PC-3 (cell line): ENCODE results near the gene PKMYT1.

Experiments used
- EZH2 ChIP-seq: fragments of 300-600 bp; sonication (generic); IDR thresholded peaks from one replicate; pipeline ENCODE4 v1.6.1; 2017; ENCODE audit warnings: antibody characterized with exemption, mild to moderate bottlenecking, low read length; ENCODE audit not compliant: unreplicated experiment
- TF ChIP-seq, protein P1 (sequence below): fragments of 300-600 bp; sonication (generic); conservative IDR thresholded peaks from 2 replicates; pipeline ENCODE4 v1.5.1; 2017; ENCODE audit warnings: antibody characterized with exemption, low read depth, mild to moderate bottlenecking, low read length

DNA sequence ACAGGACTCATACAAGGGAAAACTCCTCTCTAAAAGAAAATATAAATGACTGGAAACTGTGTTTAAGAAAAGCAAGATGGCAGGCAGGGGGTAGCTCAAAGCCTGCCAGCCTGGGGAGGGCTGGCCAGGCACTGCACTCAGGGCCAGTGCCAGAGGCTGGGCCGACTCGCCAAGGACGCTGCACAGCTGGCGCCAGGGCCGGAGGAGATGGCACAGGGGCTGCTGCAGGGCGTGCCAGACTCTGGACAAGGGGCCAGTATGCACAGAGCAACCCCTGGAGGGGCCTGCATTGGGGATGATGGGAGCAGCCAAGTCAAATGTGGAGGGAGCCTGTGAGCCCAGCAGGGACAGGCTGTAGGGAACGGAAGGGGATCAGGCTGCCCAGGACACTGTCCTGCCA, 4.0 kb downstream of the PKMYT1 start:
- TF ChIP-seq EZH2 = no peak
- TF ChIP-seq, protein P1, sequence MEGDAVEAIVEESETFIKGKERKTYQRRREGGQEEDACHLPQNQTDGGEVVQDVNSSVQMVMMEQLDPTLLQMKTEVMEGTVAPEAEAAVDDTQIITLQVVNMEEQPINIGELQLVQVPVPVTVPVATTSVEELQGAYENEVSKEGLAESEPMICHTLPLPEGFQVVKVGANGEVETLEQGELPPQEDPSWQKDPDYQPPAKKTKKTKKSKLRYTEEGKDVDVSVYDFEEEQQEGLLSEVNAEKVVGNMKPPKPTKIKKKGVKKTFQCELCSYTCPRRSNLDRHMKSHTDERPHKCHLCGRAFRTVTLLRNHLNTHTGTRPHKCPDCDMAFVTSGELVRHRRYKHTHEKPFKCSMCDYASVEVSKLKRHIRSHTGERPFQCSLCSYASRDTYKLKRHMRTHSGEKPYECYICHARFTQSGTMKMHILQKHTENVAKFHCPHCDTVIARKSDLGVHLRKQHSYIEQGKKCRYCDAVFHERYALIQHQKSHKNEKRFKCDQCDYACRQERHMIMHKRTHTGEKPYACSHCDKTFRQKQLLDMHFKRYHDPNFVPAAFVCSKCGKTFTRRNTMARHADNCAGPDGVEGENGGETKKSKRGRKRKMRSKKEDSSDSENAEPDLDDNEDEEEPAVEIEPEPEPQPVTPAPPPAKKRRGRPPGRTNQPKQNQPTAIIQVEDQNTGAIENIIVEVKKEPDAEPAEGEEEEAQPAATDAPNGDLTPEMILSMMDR = no peak
